Cerebellar cortex (tissue), 1 donor: Measurements from ENCODE around the gene APPL1.

Experiments
- DNase-seq: peaks from one replicate; pipeline ENCODE4 v3.0.0-alpha.2; 2015; ENCODE audit warnings: low spot score

Gene APPL1

DNA sequence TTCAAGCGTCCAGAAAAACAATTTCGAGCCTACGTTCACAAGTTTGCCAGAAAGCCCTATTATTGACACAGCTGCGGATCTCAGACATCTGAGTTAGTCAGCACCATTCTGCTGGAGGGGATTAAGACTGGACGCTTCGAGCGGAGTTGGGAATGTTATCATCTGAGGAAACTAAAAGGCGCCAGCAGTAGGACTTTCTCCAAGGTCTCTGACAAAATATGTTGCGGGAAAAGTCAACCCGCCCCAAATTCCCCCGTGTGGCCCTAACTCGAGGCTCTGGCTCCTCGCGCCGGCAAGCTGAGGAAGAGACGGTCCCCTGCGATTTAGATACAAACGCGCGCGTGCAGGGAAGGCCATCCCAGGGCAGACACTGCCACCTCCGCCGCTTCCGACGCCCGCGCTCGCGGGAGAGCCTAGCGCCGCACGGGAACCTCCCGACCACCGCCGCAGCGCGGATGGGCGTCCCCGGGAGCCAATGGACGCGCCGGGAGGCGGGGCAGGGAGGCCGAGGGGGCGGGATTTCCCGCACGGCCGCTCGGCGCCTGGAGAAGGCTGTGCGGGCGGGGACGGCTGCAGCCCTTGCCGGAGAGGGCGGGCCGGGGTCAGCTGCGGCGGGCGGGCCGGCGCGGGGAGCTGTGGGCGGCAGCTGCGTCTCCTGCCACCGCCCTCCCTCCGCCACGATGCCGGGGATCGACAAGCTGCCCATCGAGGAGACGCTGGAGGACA is at the start of gene APPL1:
Gene APPL1, plus strand, starts transcription at position 526 of the 726 bp plus-strand sequence. Its CDS starts 155 bp downstream, at position 681.
- peak; percentile 92 for DNase-seq

DNA sequence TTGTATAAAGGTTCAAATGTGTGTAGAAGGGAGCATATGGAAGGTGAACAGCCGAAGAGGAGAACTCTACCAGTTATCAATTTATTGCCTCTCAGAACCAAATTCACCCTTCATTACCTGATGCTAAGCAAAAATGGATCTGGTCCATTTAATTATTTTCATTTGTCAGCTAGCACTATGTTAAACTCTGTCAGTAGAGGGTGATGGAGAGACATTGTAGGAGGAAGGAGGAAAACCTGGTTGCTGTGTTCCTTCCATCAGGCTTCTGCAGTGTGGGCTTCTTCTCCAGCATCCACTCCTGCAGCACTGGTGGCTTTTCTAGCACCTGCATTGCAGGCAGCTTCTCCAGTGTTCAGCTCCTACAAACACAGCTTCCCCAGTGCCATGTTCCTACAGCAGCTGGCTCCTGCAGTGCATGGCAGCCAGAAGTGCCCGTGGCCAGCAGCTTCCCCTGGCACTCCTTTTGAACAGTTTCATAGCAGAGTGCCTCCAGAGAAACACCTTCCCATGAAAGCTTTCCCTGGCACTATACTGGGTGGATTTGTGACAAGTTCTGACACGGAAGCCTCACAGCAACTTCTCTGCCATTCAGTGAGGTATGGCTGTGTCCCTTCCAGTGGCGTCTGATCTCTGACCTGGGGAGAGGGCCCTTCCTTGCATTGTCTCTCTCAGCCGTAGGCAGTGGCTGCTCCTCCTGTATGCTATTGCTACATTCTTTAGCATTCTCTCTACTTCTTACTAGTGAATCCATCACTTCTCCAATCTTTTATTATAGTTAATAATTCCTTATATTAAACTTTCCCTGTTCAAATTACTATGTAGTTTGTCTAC is 47.7 kb upstream of the APPL1 start:
- peak; percentile 52 for DNase-seq

DNA sequence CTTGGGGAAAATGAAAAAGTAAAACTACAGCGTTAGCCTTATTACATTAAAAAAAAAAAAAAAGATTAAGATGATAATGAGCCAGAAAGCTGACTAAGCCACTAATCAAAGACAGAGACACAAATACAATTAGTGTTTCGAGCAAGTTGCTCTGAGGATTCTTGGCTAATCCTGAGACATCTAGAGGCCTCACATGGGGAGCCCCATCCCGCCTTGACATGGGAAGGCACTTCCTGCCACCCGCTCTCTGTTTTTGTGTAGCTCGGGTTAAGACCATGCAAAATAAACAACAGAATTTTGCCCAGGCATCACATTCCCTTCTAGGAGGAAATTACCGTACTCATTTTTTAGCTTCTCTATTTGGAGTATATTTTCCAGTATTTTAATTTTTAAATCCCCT is 43.0 kb upstream of the APPL1 start:
- DNase-seq, result no peak

DNA sequence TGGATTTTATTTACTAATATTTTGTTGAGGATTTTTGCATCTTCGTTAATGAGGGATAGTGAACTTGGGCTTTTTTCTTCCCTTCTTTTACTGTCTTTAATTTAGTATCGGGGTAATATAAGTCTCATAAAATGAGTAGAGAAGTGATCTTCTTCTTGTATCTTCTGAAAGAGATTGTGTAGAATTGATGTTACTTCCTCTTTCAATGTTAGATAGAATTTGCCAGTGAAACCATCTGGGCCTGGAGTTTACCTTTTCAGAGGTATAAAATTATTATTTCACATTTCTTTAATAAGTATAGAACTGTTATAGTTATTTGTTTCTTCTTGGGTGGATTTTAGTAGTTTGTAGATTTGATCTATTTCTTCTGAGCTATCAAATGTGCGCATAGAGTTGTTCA is 35.5 kb upstream of the APPL1 start:
- DNase-seq, result no peak

DNA sequence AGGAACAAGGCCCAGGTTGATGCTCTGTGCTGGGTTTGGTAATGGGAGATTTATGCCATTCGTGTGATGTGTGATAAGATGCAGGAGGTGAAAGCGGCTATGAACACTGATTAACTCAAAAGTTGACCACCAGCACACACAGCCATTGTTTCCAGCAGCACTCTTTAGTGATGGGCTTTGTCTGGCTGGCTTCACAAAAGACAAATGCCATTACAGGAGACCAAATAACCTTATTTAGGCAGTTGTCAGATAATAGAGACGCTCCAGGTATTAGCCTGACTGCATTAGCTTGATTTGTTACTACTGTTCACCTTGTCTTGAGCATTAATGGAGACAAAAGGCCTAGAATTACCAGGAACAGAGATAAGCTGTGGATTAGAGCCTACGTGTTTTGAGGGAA is 32.9 kb upstream of the APPL1 start:
- no peak for DNase-seq

DNA sequence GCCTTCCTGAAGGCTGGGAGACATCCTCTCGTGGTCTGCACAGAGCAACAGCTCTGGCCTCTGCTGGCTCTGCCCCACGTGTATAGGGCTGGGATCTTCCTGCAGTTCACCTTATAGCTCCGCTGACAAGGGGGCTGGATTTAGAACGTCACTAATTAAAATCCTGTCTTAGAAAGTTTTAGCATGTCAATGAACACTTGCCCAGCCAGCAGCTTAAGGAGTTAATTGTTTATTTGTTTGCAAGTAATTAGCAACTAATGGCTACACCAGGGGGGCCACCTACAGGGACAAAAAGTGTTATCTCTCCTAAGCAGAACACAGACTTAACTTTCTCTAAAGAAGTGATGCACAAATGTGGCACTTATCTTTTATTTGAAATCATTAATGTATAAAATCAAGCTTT is 27.6 kb upstream of the APPL1 start, which contains the start of gene HESX1:
Gene HESX1, minus strand, starts transcription at position 84 of the 403 bp plus-strand sequence. Its CDS starts 60 bp downstream, at position 24.
- DNase-seq, result no peak

GRCh38 chr3:57206423-57206822 is 21.1 kb upstream of the APPL1 start:
- DNase-seq, result no peak

DNA sequence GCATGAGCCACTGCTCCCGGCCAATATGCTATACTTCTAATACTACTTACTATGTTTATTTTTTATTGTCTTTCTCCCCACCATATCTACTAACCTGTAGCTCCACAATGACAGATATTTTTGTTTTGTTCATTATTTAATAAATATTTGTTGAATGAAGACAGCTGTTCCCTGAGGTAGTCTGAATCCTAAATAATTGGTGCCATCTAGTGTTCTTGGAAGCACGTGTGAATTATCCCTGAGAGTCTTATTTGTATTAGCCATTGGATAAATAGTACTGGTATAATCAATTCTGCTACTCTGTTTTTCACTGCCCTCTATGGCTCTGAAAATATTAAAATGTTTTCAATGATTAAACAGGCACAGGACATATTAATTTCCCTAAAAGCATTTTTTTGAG is 5.6 kb upstream of the APPL1 start:
- DNase-seq, result peak; percentile 25

GRCh38 chr3:57224856-57225255 is 2.7 kb upstream of the APPL1 start:
- no peak for DNase-seq

DNA sequence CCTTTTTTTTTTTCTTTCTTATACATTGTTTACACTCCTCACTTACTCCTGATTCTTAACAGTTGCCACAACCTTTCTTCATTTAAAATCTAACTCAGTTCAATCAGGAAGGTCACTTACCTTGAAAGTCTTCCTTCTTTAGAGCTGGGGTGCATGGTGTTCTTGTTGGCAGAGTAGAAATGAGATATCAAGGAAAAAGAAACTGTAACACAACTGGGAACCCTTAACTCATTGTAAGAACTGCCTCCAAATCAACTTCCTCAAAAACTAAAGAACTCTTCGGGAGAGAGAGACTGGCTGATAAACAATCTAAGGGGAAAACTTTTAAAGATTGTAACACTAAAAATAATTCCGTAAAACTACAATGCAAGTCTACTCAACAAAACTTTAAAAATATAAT is 1.4 kb upstream of the APPL1 start:
- no peak for DNase-seq

- peak; percentile 65 for DNase-seq
Measured at GRCh38 chr3:57227930-57228751, 612 bp downstream of the APPL1 start.

GRCh38 chr3:57230006-57230405 is 2.5 kb downstream of the APPL1 start:
- DNase-seq, result no peak

GRCh38 chr3:57233799-57234198 is 6.3 kb downstream of the APPL1 start:
- no peak for DNase-seq

GRCh38 chr3:57234613-57235575 is 7.4 kb downstream of the APPL1 start:
- DNase-seq, result no peak

GRCh38 chr3:57244946-57245345 is 17.4 kb downstream of the APPL1 start:
- DNase-seq, result no peak

GRCh38 chr3:57252404-57252803 is 24.9 kb downstream of the APPL1 start:
- no peak for DNase-seq

DNA sequence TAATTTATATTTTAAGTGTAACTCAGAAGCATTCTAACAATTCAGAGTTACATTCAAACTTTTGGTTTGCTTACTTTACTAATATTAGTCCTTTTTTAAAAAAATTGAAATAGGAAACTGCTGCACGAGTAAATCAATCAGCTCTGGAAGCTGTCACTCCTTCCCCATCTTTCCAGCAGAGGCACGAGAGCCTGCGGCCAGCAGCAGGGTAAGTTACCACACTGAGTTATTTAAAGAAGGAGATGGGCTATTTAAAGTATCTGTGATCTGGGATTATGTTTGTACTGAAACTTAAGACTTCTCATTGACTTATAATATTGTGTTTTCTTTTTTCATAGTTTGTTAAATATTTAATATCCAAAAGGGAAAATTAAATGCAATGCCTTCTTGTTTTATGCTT is 29.3 kb downstream of the APPL1 start:
- no peak for DNase-seq

- no peak for DNase-seq
Measured at GRCh38 chr3:57257678-57258077, 30.1 kb downstream of the APPL1 start.

DNA sequence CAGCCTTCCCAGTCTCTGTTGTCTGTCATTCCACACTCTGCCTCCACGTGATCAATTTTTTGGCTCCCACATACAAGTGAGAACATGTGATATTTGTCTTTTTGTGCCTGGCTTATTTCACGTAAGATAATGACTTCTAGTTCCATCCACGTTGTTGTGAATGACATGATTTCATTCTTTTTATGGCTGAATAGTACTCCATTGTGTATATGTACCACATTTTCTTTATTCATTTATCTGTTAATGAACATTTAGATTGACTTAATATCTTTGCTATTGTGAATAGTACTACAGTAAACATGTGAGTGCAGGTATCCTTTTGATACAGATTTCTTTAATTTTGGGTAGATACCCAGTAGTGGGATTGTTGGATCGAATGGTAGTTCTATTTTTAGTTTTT is 33.6 kb downstream of the APPL1 start:
- DNase-seq, result no peak

GRCh38 chr3:57261929-57262328 is 34.4 kb downstream of the APPL1 start:
- DNase-seq, result no peak

DNA sequence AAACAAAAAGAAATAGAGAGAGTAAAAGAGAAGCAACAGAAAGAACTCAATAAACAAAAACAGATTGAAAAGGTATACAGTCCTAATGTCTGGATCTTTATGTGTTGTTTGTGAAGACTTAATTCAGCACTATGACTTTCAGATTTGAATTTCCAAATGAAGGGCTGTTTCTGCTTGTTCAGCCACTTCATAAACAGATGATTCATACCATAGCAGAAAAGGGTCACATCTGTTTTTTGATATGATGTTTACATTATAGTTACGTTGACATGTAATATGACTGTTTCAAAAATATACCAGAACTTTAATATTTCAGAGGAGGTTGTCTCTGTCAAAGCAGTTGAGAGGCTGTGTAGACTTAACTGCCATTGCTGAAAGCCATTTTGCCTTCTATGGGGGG is 40.9 kb downstream of the APPL1 start:
- no peak for DNase-seq
